Stimulated activated naive CD4-positive, alpha-beta T cell treated with Interleukin-2 at 50 U/mL for 16 hours (primary cell): ENCODE results near the gene SH2D1B.
"Not testable (repeated sequence)": the region's sequence is repeated elsewhere in the genome, so short reads cannot be mapped to it uniquely, and the experiment has no call there.

Experiments
- DNase-seq: peaks from one replicate; lab custom pipeline; 2025; lab: John Stamatoyannopoulos, UW

SH2D1B gene

GRCh38 chr1:162361349-162361748 lies 50.6 kb downstream of the SH2D1B start:
- DNase-seq: no peak

GRCh38 chr1:162360874-162361260 lies 51.1 kb downstream of the SH2D1B start:
- no peak for DNase-seq

GRCh38 chr1:162360237-162360873 lies 51.6 kb downstream of the SH2D1B start:
- no peak for DNase-seq

GRCh38 chr1:162359523-162360236 lies 52.3 kb downstream of the SH2D1B start:
- DNase-seq: no peak

- no peak for DNase-seq
Measured at GRCh38 chr1:162358928-162359327, 53.0 kb downstream of the SH2D1B start.

GRCh38 chr1:162357681-162358266 lies 54.2 kb downstream of the SH2D1B start:
- DNase-seq: no peak

GRCh38 chr1:162353702-162354101 lies 58.2 kb downstream of the SH2D1B start:
- DNase-seq: no peak

GRCh38 chr1:162353078-162353477 lies 58.9 kb downstream of the SH2D1B start:
- DNase-seq: no peak

- DNase-seq: not testable (repeated sequence)
Measured at GRCh38 chr1:162351874-162352273, 60.1 kb downstream of the SH2D1B start.

GRCh38 chr1:162351246-162351842 lies 60.6 kb downstream of the SH2D1B start:
- DNase-seq: no peak

GRCh38 chr1:162349635-162350330 lies 62.2 kb downstream of the SH2D1B start:
- no peak for DNase-seq

- DNase-seq: no peak
Measured at GRCh38 chr1:162347281-162347680, 64.7 kb downstream of the SH2D1B start.
